DOHH2 (cell line): ENCODE measurements around the gene EPS8.

Experiments
- EZH2phosphoT487 ChIP-seq: fragments of 200-600 bp; sonication (generic); IDR thresholded peaks from 2 replicates; pipeline ENCODE4 v1.6.1; 2017; ENCODE audit warnings: borderline replicate concordance, mild to moderate bottlenecking, antibody characterized with exemption, low read length, moderate library complexity, mixed read lengths
- TF ChIP-seq, protein P1 (sequence below): fragments of 200-600 bp; sonication (generic); IDR thresholded peaks from one replicate; pipeline ENCODE4 v1.5.1; 2014; ENCODE audit warnings: antibody characterized with exemption, mild to moderate bottlenecking, low read depth, low read length; ENCODE audit not compliant: poor library complexity, severe bottlenecking

DNA sequence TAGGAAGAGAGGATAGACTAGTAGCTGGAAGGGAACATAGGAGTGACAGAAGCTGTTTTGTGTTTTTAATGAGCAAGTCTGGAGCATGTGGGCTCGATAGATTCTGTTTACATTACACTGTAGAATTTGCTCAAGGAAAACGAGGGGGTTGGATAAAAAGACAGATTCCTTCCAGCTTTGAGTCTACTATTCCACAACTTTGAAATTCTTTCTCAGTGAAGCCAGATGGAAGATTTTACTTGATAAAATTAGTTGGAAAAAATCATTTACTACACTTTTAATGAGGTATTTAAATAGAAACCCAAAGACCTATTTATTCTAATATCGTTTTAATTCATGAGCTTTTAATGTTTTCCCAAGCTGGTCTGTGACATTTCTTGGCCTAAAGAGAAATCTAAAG lies 19.5 kb upstream of the EPS8 start:
- TF ChIP-seq, protein P1, sequence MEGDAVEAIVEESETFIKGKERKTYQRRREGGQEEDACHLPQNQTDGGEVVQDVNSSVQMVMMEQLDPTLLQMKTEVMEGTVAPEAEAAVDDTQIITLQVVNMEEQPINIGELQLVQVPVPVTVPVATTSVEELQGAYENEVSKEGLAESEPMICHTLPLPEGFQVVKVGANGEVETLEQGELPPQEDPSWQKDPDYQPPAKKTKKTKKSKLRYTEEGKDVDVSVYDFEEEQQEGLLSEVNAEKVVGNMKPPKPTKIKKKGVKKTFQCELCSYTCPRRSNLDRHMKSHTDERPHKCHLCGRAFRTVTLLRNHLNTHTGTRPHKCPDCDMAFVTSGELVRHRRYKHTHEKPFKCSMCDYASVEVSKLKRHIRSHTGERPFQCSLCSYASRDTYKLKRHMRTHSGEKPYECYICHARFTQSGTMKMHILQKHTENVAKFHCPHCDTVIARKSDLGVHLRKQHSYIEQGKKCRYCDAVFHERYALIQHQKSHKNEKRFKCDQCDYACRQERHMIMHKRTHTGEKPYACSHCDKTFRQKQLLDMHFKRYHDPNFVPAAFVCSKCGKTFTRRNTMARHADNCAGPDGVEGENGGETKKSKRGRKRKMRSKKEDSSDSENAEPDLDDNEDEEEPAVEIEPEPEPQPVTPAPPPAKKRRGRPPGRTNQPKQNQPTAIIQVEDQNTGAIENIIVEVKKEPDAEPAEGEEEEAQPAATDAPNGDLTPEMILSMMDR: no peak
- TF ChIP-seq EZH2phosphoT487: no peak
